Liver (tissue), 3 donors: ENCODE results near the gene PARN.

Experiments
- ATF3 ChIP-seq: IDR thresholded peaks from 2 replicates; pipeline ENCODE4 v1.6.1; 2016; ENCODE audit warnings: antibody characterized with exemption
- CTCF ChIP-seq: fragments of 150-350 bp; IDR thresholded peaks from 2 replicates; pipeline ENCODE4 v1.5.1; 2017; ENCODE audit warnings: improper control_type of control experiment, low read depth, low read length; ENCODE audit not compliant: missing input control
- EGR1 ChIP-seq, 2 donors: IDR thresholded peaks; 2 replicates each; pipeline ENCODE4 v1.6.1; 2016 to 2018; ENCODE audit warnings: antibody characterized with exemption in 2 of 2, low read depth in 2 of 2
- FOXA1 ChIP-seq: IDR thresholded peaks from 2 replicates; pipeline ENCODE4 v1.6.1; 2016; ENCODE audit warnings: antibody characterized with exemption
- GABPA ChIP-seq, 2 donors: IDR thresholded peaks in 1 of 2; conservative IDR thresholded peaks in 1 of 2; 2 replicates each; pipeline ENCODE4 v1.6.1; 2016; ENCODE audit warnings: antibody characterized with exemption in 2 of 2, mild to moderate bottlenecking in 1 of 2, moderate library complexity in 1 of 2
- JUND ChIP-seq, 2 donors: IDR thresholded peaks; 2 replicates each; pipeline ENCODE4 v1.6.1; 2016; ENCODE audit warnings: antibody characterized with exemption in 2 of 2
- MAX ChIP-seq: IDR thresholded peaks from 2 replicates; pipeline ENCODE4 v1.6.1; 2016; ENCODE audit warnings: antibody characterized with exemption
- RAD21 ChIP-seq, 2 donors: IDR thresholded peaks; 2 replicates each; pipeline ENCODE4 v1.6.1; 2016; ENCODE audit warnings: antibody characterized with exemption in 2 of 2, mild to moderate bottlenecking in 2 of 2
- REST ChIP-seq: IDR thresholded peaks from 2 replicates; pipeline ENCODE4 v1.6.1; 2016; ENCODE audit warnings: antibody characterized with exemption, mild to moderate bottlenecking
- YY1 ChIP-seq: IDR thresholded peaks from 2 replicates; pipeline ENCODE4 v1.6.1; 2016; ENCODE audit warnings: antibody characterized with exemption, mild to moderate bottlenecking
- ZBTB33 ChIP-seq: IDR thresholded peaks from 2 replicates; pipeline ENCODE4 v1.6.1; 2016; ENCODE audit warnings: antibody characterized with exemption
- donor health status: healthy.
- donor health status: healthy.

- TF ChIP-seq CTCF (no peak), YY1 (no peak), REST (no peak), EGR1 (IDR thresholded peaks at IDR 0.05; ENCODE audit: low read depth in 2 of 2) (no peak), ATF3 (no peak), MAX (no peak), RAD21 (IDR thresholded peaks at IDR 0.05) (no peak), JUND (IDR thresholded peaks at IDR 0.05) (no peak), GABPA (IDR thresholded peaks at IDR 0.05 in 1 of 2, conservative IDR thresholded peaks at IDR 0.05 in 1 of 2) (no peak), ZBTB33 (no peak), FOXA1 (no peak)
Observed at GRCh38 chr16:14476183-14476582, 153.9 kb downstream of the PARN start.
